Measurements from ENCODE around the gene ELL2. TPM values are rescaled to one million over a fixed set of nuclear protein-coding genes. Genes with fewer than 3 reads are reported as not detected.

The ELL2 gene
- total and polyA plus RNA-seq, 2 experiments from 2014 or later, result 18.7 to 41.8 TPM

DNA sequence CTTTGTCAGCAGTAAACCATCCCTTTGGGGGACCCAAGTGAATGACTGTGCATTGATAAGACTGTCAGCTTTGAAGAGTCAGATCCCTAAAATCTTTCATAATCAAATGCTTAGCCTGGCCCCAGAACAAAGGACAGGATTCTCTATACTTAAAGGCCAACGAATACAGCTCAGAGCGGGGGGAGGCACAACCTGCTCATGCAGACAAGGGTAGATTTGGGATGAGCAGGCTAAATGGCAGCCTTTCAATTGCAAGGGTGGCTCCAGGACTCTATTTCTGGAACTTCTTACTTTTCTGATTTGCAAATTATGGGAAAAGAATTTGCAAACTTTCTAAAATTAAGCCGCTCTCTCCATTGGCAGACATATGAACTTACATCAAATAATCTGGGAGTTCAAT is 66.4 kb downstream of the ELL2 start:
- TF ChIP-seq, protein P1, sequence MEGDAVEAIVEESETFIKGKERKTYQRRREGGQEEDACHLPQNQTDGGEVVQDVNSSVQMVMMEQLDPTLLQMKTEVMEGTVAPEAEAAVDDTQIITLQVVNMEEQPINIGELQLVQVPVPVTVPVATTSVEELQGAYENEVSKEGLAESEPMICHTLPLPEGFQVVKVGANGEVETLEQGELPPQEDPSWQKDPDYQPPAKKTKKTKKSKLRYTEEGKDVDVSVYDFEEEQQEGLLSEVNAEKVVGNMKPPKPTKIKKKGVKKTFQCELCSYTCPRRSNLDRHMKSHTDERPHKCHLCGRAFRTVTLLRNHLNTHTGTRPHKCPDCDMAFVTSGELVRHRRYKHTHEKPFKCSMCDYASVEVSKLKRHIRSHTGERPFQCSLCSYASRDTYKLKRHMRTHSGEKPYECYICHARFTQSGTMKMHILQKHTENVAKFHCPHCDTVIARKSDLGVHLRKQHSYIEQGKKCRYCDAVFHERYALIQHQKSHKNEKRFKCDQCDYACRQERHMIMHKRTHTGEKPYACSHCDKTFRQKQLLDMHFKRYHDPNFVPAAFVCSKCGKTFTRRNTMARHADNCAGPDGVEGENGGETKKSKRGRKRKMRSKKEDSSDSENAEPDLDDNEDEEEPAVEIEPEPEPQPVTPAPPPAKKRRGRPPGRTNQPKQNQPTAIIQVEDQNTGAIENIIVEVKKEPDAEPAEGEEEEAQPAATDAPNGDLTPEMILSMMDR (IDR thresholded peaks at IDR 0.05; ENCODE audit: low read depth, low read length), result no peak
- no peak for DNase-seq (ENCODE audit: low read depth in 1 of 2, low spot score in 1 of 2)
- H3K27ac ChIP-seq, result no peak overlapping the region
- H3K36me3 ChIP-seq, result peaks cover 35% of the 10 kb centered on the region
- H3K4me1 ChIP-seq (ENCODE audit: low read depth), result peaks cover 9% of the 10 kb centered on the region
- no peaks in the 10 kb centered on the region for H3K27me3 ChIP-seq
- H3K9me3 ChIP-seq (ENCODE audit: low read depth), result no peaks in the 10 kb centered on the region
- H3K4me3 ChIP-seq, result no peak overlapping the region

- H3K27me3 ChIP-seq, result no peaks in the 10 kb centered on the region
- peak in 1 of 2 donors; percentile 59 for DNase-seq (ENCODE audit: low read depth in 1 of 2, low spot score in 1 of 2)
- H3K27ac ChIP-seq, result no peak overlapping the region
- H3K9me3 ChIP-seq (ENCODE audit: low read depth), result no peaks in the 10 kb centered on the region
- H3K4me3 ChIP-seq, result no peak overlapping the region
- peaks cover 41% of the 10 kb centered on the region for H3K36me3 ChIP-seq
- H3K4me1 ChIP-seq (ENCODE audit: low read depth), result peaks cover 9% of the 10 kb centered on the region
- TF ChIP-seq, protein P1 (IDR thresholded peaks at IDR 0.05; ENCODE audit: low read depth, low read length), result peak; percentile 57
These were observed 68.8 kb downstream of the ELL2 start for GRCh38 chr5:95892784-95893354.

DNA sequence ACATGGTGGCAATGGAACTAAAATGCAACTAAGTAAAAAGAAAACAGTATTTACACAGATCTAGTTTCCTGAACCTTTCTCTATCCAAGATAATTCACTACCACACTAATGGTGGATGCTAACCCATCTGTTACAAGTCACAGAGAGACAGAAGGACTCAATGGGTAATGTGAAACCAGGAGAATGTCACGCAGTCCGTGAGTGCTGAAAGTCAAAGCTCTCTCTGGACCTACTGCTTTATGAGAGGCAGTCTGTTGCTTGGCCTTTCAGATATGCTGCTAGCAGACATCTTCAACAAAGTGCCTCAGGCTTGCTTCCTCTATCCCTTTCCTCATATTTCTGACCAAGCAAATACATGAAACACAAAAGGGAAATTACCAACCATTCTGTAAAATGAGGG is 70.2 kb downstream of the ELL2 start:
- DNase-seq (ENCODE audit: low read depth in 1 of 2, low spot score in 1 of 2), result no peak
- peaks cover 41% of the 10 kb centered on the region for H3K36me3 ChIP-seq
- TF ChIP-seq, protein P1 (IDR thresholded peaks at IDR 0.05; ENCODE audit: low read depth, low read length), result no peak
- peak overlapping the region; percentile 4 for H3K27ac ChIP-seq
- peaks cover 9% of the 10 kb centered on the region for H3K4me1 ChIP-seq (ENCODE audit: low read depth)
- no peak overlapping the region for H3K4me3 ChIP-seq
- no peaks in the 10 kb centered on the region for H3K27me3 ChIP-seq
- H3K9me3 ChIP-seq (ENCODE audit: low read depth), result no peaks in the 10 kb centered on the region

- Histone ChIP-seq H3K4me1 (ENCODE audit: low read depth) (peaks cover 2% of the 10 kb centered on the region), H3K27me3 (no peaks in the 10 kb centered on the region), H3K36me3 (peaks cover 32% of the 10 kb centered on the region), H3K27ac (no peak overlapping the region), H3K9me3 (ENCODE audit: low read depth) (no peaks in the 10 kb centered on the region), H3K4me3 (no peak overlapping the region)
- no peak for DNase-seq (ENCODE audit: low read depth in 1 of 2, low spot score in 1 of 2)
- TF ChIP-seq, protein P1 (IDR thresholded peaks at IDR 0.05; ENCODE audit: low read depth, low read length), result no peak
These were observed 72.6 kb downstream of the ELL2 start for GRCh38 chr5:95889076-95889475.

- Histone ChIP-seq H3K4me1 (ENCODE audit: low read depth) (peaks cover 2% of the 10 kb centered on the region), H3K36me3 (peaks cover 24% of the 10 kb centered on the region), H3K27me3 (no peaks in the 10 kb centered on the region), H3K27ac (no peak overlapping the region), H3K9me3 (ENCODE audit: low read depth) (no peaks in the 10 kb centered on the region), H3K4me3 (no peak overlapping the region)
- no peak for DNase-seq (ENCODE audit: low read depth in 1 of 2, low spot score in 1 of 2)
- TF ChIP-seq, protein P1 (IDR thresholded peaks at IDR 0.05; ENCODE audit: low read depth, low read length), result no peak
These were observed 73.7 kb downstream of the ELL2 start for GRCh38 chr5:95887977-95888376.
